SH-SY5Y (cell line): ENCODE data around the gene ELMOD3.

Source experiments
- GATA2 ChIP-seq: IDR thresholded peaks from 2 replicates; pipeline ENCODE4 v1.6.1; 2011; ENCODE audit warnings: mild to moderate bottlenecking, low read depth, low read length
- GATA3 ChIP-seq: IDR thresholded peaks from 2 replicates; pipeline ENCODE4 v1.6.1; 2011; ENCODE audit warnings: low read depth, mild to moderate bottlenecking, low read length, moderate library complexity

DNA sequence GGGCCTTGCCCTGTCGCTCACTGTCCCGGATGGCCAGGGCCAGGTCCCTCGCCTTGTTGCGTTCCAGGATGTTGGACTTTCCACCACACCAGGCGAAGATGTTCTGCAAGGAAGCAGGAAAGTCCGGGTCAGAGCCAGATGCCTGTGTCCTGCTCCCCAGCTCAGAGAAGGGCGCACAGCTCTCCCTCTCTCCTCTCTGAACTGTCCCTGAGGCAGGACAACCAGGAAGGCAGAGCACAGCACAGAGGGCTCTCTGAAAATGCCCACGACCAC, 44.5 kb downstream of the ELMOD3 start:
- TF ChIP-seq GATA3 (no peak), GATA2 (no peak)
